ENCODE results near the gene PROSER2.

Gene PROSER2

GRCh38 chr10:11805792-11806191 is 17.4 kb upstream of the PROSER2 start:
- no peak for DNase-seq

- DNase-seq, result no peak
Observed at GRCh38 chr10:11806706-11807105, 16.4 kb upstream of the PROSER2 start.

- DNase-seq, result no peak
Observed at GRCh38 chr10:11808808-11809207, 14.3 kb upstream of the PROSER2 start.

GRCh38 chr10:11810313-11810766 is 12.8 kb upstream of the PROSER2 start:
- no peak for DNase-seq

GRCh38 chr10:11810973-11811372 is 12.2 kb upstream of the PROSER2 start:
- no peak for DNase-seq

- no peak for DNase-seq
Observed at GRCh38 chr10:11813177-11813576, 10.0 kb upstream of the PROSER2 start.

GRCh38 chr10:11813855-11814567 is 9.1 kb upstream of the PROSER2 start:
- no peak for DNase-seq

- DNase-seq, result no peak
Observed at GRCh38 chr10:11819027-11819426, 4.1 kb upstream of the PROSER2 start.

- DNase-seq, result no peak
Observed at GRCh38 chr10:11822026-11822756, 965 bp upstream of the PROSER2 start.

GRCh38 chr10:11822809-11823121 is 391 bp upstream of the PROSER2 start:
- DNase-seq, result no peak

GRCh38 chr10:11823989-11824346 is 812 bp downstream of the PROSER2 start:
- no peak for DNase-seq

- DNase-seq, result no peak
Observed at GRCh38 chr10:11824376-11824775, 1.2 kb downstream of the PROSER2 start.

GRCh38 chr10:11824825-11825224 is 1.7 kb downstream of the PROSER2 start:
- DNase-seq, result no peak

- DNase-seq, result no peak
Observed at GRCh38 chr10:11825796-11826414, 2.7 kb downstream of the PROSER2 start.

GRCh38 chr10:11827006-11827405 is 3.9 kb downstream of the PROSER2 start:
- DNase-seq, result no peak

- no peak for DNase-seq
Observed at GRCh38 chr10:11827414-11827813, 4.3 kb downstream of the PROSER2 start.

GRCh38 chr10:11828682-11829284 is 5.6 kb downstream of the PROSER2 start:
- DNase-seq, result no peak

- DNase-seq, result no peak
Observed at GRCh38 chr10:11830836-11831519, 7.8 kb downstream of the PROSER2 start.

- no peak for DNase-seq
Observed at GRCh38 chr10:11831520-11831951, 8.4 kb downstream of the PROSER2 start.

GRCh38 chr10:11832042-11832441 is 8.9 kb downstream of the PROSER2 start:
- no peak for DNase-seq

GRCh38 chr10:11835061-11835460 is 11.9 kb downstream of the PROSER2 start:
- no peak for DNase-seq

GRCh38 chr10:11835704-11836103 is 12.5 kb downstream of the PROSER2 start:
- DNase-seq, result no peak
